Breast epithelium (tissue), 3 donors: ENCODE data around the gene ANP32A.

Source experiments
- POLR2A ChIP-seq: fragments of 450-650 bp; IDR thresholded peaks from one replicate; pipeline ENCODE4 v1.6.1; 2016; ENCODE audit warnings: antibody characterized with exemption, mild to moderate bottlenecking, moderate library complexity
- POLR2AphosphoS5 ChIP-seq, 3 donors: sonication (generic); formaldehyde crosslinking; IDR thresholded peaks; one replicate each; pipeline ENCODE4 v1.6.1; 2017; ENCODE audit warnings: antibody characterized with exemption in 3 of 3
- TF ChIP-seq, protein P1 (sequence below), 3 donors: fragments of 450-650 bp; IDR thresholded peaks; one replicate each; pipeline ENCODE4 v1.5.1; 2016 to 2017; ENCODE audit warnings: antibody characterized with exemption in 3 of 3, mild to moderate bottlenecking in 3 of 3, moderate library complexity in 3 of 3

DNA sequence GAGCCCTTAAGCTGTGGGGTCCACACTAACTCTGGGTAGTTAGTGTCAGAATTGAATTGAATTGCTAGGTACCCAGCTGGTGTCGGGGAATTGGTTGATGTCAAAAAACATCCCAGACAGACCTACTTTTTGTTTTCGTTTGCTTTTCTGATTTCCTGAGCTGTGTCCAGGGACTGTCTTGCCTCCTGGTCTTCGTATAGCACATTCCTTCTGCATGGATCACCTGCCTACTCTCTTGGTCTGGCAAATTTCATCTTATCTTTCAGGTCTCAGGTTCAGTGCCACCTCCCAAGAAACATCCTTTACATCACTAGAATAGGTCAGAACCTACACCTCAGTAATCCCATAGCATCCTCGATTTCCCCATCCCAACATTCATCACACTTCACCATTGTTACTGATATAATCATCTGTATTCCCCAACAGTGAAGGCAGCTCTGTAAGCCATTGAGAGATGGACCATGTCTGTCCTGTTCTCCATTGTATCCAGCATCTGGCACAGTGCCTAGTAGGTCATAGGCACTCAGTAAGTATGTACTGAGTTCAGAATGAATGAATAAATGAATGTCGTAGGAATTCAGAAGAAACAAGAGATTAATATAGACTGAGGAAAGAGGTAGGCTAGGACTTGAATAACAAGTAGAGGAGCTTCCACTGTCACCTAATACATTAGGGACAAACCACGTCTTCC is 81.2 kb downstream of the ANP32A start:
- TF ChIP-seq POLR2AphosphoS5 (IDR thresholded peaks at IDR 0.05) = no peak
- TF ChIP-seq, protein P1, sequence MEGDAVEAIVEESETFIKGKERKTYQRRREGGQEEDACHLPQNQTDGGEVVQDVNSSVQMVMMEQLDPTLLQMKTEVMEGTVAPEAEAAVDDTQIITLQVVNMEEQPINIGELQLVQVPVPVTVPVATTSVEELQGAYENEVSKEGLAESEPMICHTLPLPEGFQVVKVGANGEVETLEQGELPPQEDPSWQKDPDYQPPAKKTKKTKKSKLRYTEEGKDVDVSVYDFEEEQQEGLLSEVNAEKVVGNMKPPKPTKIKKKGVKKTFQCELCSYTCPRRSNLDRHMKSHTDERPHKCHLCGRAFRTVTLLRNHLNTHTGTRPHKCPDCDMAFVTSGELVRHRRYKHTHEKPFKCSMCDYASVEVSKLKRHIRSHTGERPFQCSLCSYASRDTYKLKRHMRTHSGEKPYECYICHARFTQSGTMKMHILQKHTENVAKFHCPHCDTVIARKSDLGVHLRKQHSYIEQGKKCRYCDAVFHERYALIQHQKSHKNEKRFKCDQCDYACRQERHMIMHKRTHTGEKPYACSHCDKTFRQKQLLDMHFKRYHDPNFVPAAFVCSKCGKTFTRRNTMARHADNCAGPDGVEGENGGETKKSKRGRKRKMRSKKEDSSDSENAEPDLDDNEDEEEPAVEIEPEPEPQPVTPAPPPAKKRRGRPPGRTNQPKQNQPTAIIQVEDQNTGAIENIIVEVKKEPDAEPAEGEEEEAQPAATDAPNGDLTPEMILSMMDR (IDR thresholded peaks at IDR 0.05) = no peak
- no peak for TF ChIP-seq POLR2A
